Hypothalamus (tissue), 51 donors: ENCODE data around the gene C5.

Source experiments
- DNase-seq, 51 donors: peaks; one replicate each; lab custom pipeline; 2025; lab: John Stamatoyannopoulos, UW

C5 gene

DNA sequence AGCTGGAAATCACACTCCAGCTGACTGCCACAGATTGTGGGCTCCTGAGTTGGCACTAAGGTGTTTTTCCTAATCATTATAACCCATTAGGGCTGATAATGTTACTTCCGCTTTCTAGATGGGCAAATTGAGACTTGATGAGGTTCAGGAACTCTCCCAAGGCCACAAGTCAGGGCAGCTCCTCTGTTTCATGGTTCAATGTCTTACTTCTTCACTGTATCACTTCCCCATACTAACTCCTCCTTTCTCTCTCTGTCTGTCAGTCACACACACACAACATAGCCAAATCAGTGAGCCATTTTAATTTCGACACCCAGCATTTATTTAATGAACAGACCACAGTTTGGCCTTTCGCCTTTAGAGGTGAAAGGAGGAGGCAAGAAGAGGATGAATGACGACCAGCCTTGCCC is 105.6 kb downstream of the C5 start:
- DNase-seq = no peak

DNA sequence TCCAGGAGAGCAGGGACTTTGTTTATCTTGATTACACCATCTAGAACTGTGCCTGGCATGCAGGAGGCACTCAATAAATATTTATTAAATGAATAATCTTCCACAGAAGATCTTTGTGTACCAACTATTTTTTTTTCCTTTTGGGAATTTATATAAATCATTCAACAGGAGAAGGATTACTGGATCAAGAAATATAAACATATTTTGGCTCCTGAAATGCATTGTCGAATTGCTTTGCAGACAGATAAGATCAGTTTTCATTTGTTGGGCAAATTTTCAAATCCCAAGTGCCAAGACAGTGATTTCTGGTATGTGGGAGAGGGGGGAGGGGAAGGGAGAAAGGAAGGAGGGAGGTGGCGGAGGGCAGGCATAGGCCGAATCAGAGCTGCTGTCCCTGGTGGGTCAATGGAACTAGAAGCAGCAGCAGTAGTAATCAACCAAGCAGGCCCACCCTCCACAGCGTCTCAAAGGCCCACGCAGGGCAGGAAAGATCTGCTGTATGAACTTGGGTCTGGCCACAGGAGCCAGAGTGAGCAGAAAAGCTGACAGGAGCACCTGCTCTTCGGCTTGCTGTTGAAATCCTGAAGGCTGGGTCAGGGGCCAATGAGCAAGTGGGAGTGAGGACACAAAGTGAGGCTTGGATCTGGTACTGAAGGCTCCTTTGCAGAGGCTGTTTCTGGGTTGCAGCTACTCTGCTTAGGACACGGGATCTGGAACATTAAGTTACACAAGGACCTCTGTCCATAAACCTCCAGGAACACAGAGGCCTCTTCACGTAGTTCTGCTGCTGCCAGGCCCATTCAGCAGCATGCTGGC is 107.7 kb downstream of the C5 start:
- peak in 3 of 51 donors; percentile 14 to 30 (median 16) for DNase-seq

DNA sequence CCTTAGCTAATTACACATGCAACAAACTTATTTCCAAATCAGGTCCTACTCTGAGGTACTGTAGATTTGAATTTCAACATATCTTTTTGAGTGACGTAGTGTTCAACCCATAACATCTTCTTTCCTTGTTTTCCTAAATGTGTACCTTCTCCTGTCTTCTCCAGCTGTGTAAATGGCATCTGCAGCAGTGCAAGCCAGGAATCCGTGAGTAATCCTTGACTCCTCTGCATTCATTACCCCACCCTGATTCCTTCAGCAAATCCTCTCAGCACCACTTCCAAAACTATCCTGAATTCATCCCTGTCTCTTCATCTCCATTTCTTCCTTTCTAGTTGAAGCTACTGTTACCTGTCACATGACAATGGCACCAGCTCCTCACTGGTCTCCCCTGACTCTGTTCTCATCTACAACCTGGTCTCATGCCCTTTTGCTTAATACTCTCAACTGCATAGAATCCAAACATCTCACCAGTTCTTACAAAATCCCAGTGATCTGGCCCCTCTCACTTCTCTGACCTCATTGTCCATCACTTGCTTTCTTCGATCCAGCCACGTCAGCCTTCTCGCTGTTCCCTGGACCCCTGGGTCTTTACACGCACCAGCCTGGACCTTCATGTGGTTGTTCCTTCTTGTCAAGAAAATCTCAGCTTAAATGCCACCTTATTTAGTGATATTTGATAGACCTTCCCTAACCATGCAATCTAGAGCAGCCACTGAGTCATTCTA is 108.9 kb downstream of the C5 start:
- DNase-seq = no peak

DNA sequence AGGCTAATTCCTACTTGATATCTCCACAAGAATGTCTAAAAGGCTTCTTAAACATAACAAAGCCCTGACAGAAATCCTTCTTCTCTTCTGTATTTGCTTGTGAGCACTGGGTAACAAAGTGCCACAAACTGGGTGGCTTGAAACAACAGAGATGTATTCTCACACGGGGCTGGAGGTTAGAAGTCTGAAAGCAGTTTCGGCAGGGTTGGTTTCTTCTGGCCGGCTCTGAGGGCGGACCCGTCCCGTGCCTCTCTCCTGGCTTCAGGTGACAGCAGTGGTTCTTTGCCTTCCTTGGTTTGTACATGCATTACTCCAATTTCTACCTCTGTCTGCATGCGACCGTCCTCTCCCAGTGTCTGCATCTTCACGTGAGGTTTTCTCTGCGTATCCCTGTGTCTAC is 109.5 kb downstream of the C5 start:
- no peak for DNase-seq

DNA sequence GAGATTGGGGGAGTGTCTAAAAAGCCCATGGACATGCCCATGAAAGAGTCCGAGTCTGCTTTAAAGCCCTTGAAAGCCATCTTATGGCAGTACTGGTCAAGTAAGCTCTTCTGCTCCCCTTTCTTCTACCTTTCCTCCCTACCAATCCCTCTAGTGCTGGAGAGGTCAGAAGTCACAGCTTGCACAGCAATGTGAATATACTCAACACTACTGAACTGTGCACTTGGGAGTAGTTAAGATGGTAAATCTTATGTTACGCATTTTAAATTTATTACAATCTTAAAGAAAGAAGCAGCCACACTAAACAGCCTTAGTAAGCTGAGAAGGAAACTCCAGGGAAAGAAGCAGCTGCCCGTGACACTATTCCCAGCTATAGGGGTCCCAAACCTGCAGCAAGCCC is 111.2 kb downstream of the C5 start:
- DNase-seq = no peak

DNA sequence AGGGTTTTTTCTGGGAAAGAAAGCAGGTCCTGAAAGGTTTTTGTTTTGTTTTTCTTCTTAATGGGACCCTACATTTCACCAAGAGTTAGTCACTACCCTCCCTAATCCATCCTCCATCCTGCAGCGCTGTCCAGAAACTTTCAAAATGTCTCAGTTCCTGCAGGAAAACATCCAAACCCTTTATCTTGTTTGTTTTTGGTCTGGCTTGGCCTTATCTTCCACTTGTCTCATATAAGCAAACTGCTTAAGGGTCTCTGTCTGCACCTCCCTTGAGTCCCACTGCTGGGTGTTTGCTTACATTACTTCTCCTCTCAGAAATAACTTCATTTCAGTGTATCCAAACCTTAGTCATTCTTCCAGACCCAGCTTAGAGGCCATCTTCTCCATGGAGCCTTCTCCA is 112.5 kb downstream of the C5 start:
- no peak for DNase-seq

DNA sequence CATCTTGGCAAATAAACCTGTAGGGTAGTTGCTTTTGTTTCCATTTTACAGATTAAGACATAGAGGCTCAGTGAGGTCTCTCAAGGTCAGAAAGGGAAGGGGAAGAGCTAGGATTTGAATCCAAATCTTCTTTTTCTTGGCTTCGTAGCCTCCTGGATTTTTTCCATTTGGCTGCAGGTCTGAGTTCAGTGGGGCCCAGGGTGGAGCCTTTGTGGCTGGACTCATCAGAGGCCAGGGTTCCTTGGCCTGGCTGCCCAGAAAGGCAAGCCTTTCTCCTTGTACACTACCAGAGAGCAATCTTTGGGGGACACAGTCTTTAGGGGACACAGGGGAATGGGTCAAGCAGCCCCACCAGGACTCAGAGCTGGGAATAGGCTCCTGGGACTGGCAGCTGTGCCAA is 112.9 kb downstream of the C5 start:
- DNase-seq = no peak

DNA sequence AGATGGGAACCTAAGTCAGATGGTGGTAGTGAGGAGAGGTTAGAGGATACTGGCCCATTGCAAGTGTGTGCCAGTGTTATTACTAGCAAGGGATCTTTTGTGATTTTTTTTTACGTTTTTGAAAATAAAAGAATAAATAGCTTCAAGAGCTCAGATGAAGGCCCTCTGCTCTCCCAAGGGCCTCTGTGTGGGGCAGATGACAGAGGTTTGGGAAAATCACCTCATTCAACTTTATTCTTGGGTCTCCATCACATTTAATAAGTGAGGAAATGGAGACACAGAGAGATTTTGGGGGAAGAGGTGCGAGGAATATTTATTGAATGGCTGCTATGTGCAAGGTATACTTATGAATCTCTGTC is 113.3 kb downstream of the C5 start:
- DNase-seq = no peak

DNA sequence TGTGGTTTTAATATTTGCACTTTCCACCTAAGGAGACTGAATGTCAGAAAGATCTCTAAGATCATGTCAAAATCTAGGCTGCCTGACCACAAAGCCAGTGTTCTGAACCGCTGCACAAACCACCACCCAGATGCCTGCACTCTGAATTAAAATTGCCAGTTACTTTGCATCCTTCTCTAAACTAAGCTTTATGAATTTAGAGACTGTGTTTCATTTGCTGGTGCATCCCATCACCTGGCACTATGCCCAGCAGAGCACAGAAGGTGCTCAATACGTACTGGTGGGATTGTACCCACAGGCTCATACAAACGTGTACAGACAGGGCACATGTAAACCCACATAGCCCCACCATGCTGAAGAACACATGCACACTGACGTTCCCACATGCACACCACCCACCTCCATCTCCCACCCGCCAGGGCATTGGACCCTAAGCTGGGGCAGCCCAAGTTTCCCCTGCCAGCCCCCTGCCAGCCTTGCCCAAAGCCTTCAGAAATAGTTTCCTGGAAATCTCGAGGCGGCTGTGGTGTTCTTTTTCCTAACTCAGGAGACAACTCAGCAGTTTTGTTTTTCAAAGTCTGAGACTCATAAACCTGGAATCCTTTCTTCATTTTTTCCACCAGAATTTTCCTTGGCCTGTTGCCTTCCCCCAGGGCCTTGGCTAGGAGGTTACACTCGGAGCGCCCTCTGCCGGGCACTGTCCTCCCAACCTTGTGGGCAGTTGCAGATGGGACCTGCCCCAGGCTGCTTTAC is 113.9 kb downstream of the C5 start:
- peak in 49 of 51 donors; percentile 31 to 94 (median 75) for DNase-seq

DNA sequence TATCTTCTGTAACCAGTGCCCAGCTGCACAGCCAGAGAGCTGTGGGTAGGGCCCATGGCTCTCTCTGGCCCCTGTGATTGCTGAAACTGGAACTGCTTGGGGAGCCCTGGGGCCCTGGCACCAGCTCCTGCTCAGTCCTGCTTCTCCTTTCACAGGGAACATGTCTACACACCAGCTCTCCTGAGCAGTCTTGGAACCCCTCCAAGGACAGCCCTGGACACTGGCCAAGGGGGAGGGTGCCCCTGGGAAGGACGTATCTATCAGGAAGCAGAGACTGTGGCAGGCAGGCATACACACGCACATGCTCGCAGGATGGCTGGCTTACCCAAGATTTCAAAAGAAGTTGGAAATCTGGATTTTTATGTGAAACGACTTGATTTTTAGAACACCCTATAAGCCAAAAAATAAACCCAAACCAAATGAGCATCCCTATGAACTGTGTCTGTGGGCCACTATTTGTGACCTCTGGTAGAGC is 114.7 kb downstream of the C5 start:
- DNase-seq = peak; percentile 26 to 90 (median 72)

DNA sequence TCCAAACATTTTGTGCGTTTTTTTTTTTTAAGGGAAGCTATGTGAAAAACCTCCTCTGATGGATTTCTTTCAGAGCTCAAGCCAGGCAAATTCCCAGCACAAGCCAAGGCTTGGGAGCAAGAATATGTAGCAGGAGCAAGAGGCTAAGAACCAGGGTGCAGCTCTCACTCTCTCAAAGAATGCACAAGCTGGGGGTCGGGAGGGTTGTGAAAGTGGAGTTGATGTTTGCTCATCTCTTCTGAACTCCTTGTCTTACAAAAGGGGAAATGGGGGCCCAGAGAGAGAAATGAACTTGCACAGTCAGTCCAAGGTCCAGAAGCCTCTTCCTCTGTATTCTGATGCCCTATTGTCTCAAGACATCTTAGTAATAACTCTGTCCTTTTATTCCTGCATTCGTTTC is 115.8 kb downstream of the C5 start:
- no peak for DNase-seq

DNA sequence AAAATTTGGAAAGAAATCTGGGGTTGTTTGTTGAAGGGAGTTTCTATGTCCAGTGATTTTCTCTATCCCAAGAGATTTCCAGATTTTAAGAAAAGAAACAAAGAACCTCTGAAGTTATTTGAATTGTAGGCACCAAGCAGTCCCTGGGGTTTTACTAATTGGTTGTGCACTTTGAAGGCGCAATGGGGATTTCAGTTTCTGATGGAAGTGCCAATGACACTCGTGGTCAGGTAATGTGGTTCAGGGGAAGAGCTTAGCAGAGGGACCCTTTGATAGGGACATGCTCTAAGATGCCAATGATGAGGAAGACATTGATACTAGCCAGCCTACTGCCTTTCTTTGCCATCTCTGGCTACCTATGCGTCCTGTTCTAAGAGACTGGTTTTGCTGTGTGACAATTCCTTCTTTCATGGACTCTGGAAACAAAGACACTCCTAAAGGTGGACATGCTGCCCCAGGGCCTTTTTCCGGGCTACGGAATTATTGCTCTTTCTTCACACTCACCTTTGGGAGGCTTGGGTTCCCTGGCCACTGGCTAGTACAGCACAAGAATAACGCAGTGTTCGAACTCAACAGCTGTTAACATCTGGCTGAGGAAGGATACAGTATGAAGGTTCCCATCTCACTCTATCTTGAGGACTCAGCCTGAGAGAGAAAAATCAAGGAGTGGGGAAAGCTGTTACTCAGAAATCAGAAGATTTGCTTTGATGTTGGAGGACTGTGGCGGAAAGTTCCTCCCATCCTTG is 116.6 kb downstream of the C5 start:
- DNase-seq = no peak

DNA sequence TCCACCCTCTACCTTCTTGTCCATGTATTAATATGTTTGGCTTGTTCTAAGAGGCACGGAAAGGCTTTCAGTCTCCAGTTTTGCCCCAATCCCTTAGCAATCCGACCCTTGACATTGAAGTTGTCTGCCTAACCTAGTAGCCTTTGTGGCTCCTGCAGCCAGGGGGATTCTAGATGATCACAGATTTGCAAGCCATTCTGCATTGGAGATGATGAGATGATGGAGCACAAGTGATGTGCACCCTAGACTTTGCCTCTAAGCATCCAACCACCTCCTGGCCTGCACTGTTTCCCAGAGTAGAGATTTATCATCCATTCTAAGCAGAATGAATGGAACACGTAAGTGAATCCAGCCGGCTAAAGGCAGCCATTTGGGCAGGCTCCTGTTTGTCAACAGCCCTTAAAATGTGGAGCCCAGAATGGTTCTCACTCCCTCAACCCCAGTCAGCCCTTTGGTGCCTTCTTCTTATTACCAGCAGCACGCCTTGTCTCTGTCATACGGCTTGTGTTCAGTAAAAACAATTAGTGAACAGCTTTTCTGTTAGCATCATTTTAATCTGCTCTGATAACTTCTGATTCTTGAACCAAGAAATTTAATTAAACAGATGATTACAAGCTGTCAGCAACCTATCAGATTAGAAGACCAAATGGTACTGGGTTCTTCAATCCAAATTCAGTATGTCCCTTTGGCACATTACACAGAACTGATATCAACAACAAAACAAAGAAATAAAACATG is 117.8 kb downstream of the C5 start:
- DNase-seq = no peak

DNA sequence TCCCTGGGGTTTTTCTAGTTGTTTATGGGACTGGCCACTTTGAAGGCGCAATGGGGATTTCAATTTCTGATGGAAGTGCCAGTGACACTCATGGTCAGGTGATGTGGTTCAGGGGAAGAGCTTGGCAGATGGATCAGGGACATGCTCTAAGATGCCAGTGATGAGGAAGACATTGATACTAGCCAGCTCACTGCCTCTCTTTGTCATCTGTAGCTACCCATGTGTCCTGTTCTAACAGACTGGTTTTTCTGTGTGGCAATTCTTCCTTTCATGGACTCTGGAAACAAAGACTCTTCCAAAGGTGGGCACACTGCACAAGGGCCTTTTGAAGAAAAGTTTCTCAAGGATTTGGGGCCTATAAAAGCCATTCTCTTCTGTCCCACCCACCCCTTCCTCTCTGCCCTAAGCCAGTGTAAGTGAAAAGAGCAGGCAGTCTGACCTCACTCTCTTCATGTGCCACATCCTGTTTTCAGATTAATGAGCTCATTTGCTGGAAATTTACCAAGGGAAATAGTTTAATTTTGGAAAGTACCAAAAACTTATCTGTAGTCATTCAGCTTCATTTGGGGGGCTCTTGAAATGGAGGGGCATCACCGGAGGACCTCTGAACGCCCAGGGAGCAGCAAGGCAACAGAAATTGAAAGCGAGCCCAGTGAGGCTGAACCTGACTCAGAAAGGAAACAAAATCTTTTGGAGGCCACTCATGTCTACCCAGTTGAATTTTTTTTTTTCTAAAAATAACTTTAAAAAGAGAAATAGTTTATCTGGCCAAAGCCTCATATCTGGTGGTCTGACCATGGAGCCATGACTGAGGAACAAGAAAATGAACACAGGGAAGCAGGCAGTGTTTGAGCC is 118.6 kb downstream of the C5 start:
- DNase-seq = peak in 3 of 51 donors; percentile 29 to 42 (median 31)

DNA sequence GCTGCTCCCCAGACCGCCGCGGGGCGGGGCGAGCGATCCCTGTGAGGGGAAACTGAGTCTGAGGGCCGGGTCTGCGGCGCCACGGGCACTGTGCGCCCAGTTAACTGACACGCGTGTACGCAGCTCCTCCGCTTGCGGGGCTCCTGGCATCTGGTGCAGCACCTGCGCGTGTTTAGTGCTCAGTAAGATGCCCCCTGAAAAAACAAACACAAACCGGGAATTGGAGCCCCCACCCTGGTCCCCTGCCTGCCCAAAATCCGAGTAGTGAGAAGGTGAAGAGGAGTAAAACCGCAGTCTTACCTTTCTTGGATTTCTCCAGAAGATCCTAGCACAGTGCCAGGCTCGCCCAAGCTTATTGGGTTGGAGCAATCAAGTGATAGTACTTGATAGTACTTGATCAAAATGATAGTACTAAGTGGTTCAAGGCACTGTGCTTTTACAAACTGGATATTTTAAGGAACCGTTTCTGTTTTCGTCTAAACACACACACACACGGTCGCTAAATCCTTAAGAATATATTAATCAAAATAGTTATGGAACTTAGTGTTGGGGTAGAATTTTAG is 120.8 kb downstream of the C5 start:
- peak in 4 of 51 donors; percentile 44 to 66 (median 52) for DNase-seq

DNA sequence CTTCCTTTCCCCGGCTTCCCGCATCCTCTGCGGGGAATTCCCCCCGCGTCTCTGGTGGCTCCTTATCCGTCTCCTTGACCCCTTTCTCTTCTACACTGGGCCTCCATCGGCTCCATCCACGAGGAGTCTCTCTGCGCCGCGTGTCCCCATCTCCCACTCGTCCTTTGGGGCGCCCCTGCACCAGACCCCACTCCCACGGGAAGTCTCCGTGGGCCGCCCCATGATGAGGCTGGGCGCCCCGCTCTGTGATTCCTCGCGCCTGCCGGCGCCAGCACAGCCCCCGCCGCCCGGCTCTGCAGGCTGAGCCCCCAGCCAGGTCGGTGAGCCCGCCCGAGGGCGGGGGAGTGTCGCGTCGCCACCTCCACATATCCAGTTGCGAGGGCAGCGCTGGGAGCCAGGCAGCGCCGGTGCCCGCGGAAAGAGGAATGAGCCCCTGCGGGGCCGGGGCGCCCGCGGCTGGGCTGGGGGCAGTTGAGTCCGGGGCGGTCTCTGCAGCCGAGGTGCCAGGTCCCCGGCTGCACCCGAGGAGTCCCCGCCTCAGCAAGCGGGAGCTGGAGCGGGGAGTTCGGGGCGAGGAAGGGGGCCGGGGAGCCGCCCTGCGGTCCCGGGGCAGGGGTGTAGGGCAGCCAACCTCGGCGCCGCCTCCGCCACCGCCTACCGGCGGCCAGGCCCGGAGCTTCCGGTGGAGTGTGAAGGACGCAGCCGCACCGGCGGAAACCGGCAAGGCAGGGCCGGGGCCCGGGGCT is 121.4 kb downstream of the C5 start:
- peak in 45 of 51 donors; percentile 22 to 77 (median 51) for DNase-seq

DNA sequence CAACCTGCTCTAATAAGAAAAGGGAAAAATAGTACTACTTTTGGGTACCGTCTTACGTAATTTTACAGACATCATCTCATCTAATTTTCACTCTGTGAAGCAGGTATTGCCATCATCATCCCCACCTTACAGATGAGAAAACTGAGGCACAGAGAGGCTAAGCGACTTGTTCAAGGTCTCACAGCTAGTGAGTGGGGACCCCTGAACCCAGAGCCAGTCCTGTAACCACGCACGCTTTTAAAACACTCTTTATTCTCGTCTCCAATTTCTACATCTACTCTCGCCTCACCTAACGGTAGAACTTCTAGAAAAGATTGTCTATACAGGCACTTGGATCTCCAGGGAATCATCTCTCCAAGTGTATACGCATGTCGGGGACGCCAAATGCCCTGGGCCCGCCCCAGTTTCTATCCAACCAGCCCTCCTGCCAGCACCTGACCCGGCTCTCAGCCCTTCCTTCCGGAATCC is 122.0 kb downstream of the C5 start:
- peak in 1 of 51 donors; percentile 20 for DNase-seq
